GM18520 (cell line): ENCODE results near the gene ALMS1.
"Not testable (repeated sequence)": the region's sequence is repeated elsewhere in the genome, so short reads cannot be mapped to it uniquely, and the experiment has no call there.

Source experiments
- ATAC-seq: cut with Tn5 transposase; IDR thresholded peaks from one replicate; pipeline ENCODE4 v1.9.1; 2021; ENCODE audit not compliant: unreplicated experiment

ALMS1 gene

GRCh38 chr2:73386894-73387636, 1.4 kb downstream of the ALMS1 start:
- no peak for ATAC-seq

DNA sequence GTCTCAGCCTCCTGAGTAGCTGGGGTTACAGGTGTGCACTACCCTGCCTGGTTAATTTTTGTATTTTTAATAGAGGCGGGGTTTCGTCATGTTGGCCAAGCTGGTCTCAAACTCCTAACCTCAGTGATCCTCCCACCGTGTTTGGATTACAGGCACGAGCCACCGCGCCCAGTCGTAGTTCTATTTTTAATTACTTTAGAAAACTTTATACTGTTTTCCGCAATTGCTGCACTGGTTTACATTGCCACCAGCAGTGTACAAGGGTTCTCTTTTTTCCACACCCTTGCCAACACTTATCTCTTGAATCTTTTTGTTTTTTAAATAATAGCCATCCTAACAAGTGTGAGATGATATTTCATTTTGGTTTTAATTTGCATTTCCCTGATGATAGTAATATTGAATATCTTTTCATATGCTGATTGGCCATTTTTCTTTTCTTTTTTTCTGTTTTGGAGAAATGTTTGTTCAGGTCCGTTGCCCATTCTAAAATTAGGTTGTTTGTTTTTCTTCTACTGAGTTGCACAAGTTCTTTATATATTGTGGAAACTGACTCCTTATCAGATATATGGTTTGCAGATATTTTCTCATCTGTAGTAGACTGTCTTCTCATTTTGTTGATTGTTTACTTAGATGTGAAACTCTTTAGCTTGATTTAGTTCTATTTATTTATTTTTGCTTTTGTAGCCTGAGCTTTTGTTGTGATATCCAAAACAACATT, 16.9 kb downstream of the ALMS1 start:
- ATAC-seq = no peak

GRCh38 chr2:73403237-73403636, 17.6 kb downstream of the ALMS1 start:
- ATAC-seq = no peak

DNA sequence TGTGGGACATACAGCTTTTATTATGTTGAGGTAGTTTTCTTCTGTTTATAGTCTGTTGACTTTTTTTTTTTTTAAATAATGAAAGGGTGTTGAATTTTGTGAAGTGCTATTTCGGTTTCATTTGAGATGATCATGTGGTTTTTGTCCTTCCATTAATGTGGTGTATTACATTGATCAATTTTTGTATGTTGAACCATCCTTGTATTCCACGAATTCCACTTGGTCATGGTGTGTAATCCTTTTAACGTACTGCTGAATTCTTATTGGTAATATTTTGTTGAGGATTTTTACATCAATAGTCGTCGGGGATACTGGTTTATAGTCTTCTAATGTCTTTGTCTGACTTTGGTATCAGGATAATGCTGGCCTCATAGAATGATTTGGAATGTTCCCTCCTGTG, 18.8 kb downstream of the ALMS1 start:
- ATAC-seq = no peak

DNA sequence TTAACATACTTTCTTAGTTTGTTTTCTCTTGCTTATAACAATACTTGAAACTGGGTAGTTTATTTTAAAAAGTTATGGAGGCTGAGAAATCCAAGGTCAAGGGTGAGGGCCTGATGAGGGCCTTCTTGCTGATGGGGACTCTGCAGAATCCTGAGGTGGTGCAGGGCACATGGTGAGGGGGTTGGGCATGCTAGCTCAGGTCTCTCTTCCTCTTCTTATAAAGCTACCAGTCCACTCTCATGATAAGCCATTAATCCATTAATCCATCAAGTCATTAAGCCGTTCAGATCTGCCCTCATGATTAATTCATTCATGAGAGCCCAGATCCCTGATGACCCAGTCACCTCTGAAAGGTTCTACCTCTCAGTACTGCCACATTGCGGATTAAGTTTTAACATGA, 21.4 kb downstream of the ALMS1 start:
- no peak for ATAC-seq

DNA sequence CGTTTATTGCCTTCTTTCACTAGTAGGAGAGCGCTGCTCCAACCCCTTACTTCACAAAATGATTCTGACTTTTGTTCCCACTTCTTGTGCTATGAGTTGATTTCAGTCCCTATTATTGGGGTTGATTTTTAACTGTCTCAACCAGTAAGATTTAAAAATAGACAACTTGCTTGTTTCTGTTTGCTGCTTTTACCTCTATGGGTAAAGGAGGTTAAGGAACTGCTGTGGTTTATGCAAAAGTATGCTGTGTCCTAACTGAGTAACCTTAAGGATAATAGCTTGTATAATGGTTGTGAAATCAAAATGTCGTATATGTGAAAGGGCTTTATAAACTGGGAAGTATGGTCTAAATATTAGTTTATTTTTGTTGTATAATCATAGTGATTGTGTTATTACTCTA, 22.6 kb downstream of the ALMS1 start:
- no peak for ATAC-seq

DNA sequence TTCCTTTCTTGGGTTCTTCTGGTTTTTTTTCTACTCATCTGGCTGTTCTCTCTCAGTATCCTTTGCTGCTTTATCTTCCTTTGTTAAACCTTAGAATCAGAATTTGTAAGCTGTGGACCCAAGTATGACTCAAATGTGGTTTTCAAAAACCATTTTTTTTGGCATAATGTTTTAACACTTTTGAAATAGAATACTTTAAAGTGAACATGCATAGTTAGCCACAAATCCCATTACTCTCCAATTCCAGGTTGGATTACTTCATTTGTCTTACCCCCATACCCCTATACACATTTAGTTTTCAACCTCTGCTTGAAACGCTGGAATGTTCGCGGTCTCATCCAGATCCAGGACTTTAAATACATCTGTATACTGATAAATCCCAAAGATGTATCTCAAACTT, 29.1 kb downstream of the ALMS1 start:
- no peak for ATAC-seq

GRCh38 chr2:73415906-73416305, 30.3 kb downstream of the ALMS1 start:
- ATAC-seq = no peak

- no peak for ATAC-seq
Measured at GRCh38 chr2:73418343-73418742, 32.7 kb downstream of the ALMS1 start.

DNA sequence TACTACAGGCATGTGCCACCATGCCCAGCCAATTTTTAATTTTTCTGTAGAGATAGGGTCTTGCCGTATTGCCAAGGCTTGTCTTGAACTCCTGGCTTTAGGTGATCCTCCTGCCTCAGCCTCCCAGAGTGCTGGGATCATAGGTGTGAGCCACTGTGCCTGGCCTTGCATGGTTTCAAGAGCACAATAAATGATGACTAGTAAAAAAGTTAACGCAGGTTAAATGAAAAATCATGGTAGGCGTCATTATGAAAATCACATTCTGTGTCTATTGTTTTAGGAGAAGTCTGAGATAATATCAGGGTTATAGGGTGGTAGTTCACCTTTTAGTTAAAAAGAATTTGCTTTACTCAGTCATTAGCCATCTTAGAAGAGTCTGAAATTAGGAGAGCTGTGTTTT, 38.3 kb downstream of the ALMS1 start:
- no peak for ATAC-seq

GRCh38 chr2:73426176-73426575, 40.5 kb downstream of the ALMS1 start:
- ATAC-seq = no peak

DNA sequence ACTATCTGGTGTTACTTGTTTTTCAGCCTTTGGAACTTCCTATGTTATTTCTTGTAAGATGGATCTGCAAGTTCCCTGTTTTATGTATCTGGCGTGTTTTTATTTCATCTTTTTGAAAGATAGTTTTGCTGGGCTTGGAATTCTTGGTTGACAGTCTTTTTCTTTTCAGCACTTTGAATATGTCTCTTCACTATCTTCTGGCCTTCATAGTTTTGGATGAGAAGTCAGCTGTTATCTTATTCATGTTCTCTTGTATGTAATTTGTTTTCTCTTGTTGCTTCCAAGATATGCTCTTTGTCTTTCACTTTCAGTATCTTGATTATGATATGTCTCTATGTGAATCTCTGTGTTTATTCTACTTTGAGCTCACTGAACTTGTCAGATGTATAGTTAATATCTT, 50.4 kb downstream of the ALMS1 start:
- ATAC-seq = no peak

GRCh38 chr2:73444202-73444601, 58.6 kb downstream of the ALMS1 start:
- ATAC-seq = no peak

- ATAC-seq = no peak
Measured at GRCh38 chr2:73448856-73449255, 63.2 kb downstream of the ALMS1 start.

DNA sequence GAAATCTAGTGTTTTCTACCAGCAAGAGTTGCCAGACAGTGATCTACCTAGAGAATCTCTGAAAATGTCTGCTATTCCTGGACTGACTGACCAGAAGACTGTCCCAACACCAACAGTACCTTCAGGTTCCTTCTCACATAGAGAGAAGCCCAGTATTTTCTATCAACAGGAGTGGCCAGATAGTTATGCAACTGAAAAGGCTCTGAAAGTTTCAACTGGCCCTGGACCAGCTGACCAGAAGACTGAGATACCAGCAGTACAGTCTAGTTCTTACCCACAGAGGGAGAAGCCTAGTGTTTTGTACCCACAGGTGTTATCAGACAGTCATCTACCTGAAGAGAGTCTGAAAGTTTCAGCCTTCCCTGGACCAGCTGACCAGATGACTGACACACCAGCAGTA, 63.8 kb downstream of the ALMS1 start:
- ATAC-seq = no peak

DNA sequence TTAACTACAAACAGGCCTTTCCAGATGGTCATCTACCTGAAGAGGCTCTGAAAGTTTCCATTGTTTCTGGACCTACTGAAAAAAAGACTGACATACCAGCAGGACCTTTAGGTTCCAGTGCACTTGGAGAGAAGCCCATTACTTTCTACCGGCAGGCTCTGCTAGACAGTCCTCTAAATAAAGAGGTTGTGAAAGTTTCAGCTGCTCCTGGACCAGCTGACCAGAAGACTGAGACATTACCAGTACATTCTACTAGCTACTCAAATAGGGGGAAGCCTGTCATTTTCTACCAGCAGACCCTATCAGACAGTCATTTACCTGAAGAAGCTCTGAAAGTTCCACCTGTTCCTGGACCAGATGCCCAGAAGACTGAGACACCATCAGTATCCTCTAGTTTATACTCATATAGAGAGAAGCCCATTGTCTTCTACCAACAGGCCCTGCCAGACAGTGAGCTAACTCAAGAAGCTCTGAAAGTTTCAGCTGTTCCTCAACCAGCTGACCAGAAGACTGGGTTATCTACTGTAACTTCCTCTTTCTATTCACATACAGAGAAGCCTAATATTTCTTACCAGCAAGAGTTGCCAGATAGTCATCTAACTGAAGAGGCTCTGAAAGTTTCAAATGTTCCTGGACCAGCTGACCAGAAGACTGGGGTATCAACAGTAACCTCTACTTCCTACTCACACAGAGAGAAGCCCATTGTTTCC, 65.8 kb downstream of the ALMS1 start:
- peak; percentile 96 for ATAC-seq

- no peak for ATAC-seq
Measured at GRCh38 chr2:73457982-73458381, 72.3 kb downstream of the ALMS1 start.

GRCh38 chr2:73462388-73462787, 76.8 kb downstream of the ALMS1 start:
- ATAC-seq = not testable (repeated sequence)

DNA sequence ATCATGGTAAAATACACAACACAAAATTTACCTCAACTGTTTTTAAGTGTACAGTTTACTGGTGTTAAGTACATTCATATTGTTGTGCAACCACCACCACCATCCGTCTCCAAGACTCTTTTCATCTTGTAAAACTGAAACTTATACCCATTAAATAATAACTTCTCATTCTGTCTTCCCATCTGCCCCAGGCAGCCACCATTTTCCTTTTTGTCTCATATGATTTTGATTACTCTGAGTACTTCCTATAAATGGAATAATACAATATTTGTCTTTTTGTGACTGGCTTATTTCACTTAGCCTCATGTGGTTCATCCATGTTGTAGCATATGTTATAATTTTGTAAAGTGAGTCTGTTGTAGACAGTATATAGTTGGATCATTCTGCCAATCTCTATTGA, 82.7 kb downstream of the ALMS1 start:
- ATAC-seq = no peak

- not testable (repeated sequence) for ATAC-seq
Measured at GRCh38 chr2:73483874-73484273, 98.2 kb downstream of the ALMS1 start.

GRCh38 chr2:73487112-73487657, 101.5 kb downstream of the ALMS1 start:
- no peak for ATAC-seq

GRCh38 chr2:73488079-73488478, 102.4 kb downstream of the ALMS1 start:
- ATAC-seq = no peak
